Measurements from ENCODE around the gene PDRG1.

The PDRG1 gene

GRCh38 chr20:31903627-31904386, 48.0 kb downstream of the PDRG1 start:
- Histone ChIP-seq H3K27me3 (ENCODE audit: insufficient read depth, low read length) (no peaks in the 10 kb centered on the region), H3K4me1 (ENCODE audit: insufficient read depth, low read length) (no peaks in the 10 kb centered on the region), H3K4me3 (ENCODE audit: low read length) (no peak overlapping the region), H2AFZ (ENCODE audit: low read depth, low read length) (no peak overlapping the region), H3K36me3 (ENCODE audit: insufficient read depth, low read length) (no peaks in the 10 kb centered on the region), H3K9me3 (ENCODE audit: low read length) (no peaks in the 10 kb centered on the region)

GRCh38 chr20:31901615-31902014, 50.2 kb downstream of the PDRG1 start:
- Histone ChIP-seq H3K36me3 (ENCODE audit: insufficient read depth, low read length) (no peaks in the 10 kb centered on the region), H3K9me3 (ENCODE audit: low read length) (no peaks in the 10 kb centered on the region), H3K27me3 (ENCODE audit: insufficient read depth, low read length) (no peaks in the 10 kb centered on the region), H3K4me3 (ENCODE audit: low read length) (no peak overlapping the region), H2AFZ (ENCODE audit: low read depth, low read length) (no peak overlapping the region), H3K4me1 (ENCODE audit: insufficient read depth, low read length) (no peaks in the 10 kb centered on the region)

DNA sequence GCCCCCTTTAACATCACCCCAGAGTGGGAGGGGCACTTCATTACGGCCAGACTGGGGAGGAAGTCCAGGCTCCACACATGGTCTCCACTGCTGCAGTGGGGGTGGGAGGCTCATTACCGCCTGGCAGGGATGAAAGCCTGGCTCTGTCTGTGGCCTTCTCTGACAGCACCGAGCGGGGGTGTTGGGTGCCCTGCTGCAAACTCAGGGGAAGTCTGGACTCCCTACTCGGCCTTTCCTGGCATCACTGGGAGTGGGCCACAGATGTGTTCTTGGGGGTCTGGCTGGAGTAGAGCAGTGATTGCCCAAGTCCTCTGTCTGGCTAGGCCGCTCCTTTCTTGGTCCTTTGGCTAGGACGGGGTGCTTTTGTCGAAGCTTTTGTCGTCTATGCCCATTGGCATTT, 54.3 kb downstream of the PDRG1 start:
- H3K4me1 ChIP-seq (ENCODE audit: insufficient read depth, low read length): no peaks in the 10 kb centered on the region
- no peaks in the 10 kb centered on the region for H3K36me3 ChIP-seq (ENCODE audit: insufficient read depth, low read length)
- H3K4me3 ChIP-seq (ENCODE audit: low read length): no peak overlapping the region
- H2AFZ ChIP-seq (ENCODE audit: low read depth, low read length): no peak overlapping the region
- H3K27me3 ChIP-seq (ENCODE audit: insufficient read depth, low read length): no peaks in the 10 kb centered on the region
- H3K9me3 ChIP-seq (ENCODE audit: low read length): no peaks in the 10 kb centered on the region

GRCh38 chr20:31896049-31896448, 55.8 kb downstream of the PDRG1 start:
- no peak overlapping the region for H3K4me3 ChIP-seq (ENCODE audit: low read length)
- H3K4me1 ChIP-seq (ENCODE audit: insufficient read depth, low read length): no peaks in the 10 kb centered on the region
- H3K9me3 ChIP-seq (ENCODE audit: low read length): no peaks in the 10 kb centered on the region
- no peak overlapping the region for H2AFZ ChIP-seq (ENCODE audit: low read depth, low read length)
- no peaks in the 10 kb centered on the region for H3K27me3 ChIP-seq (ENCODE audit: insufficient read depth, low read length)
- H3K36me3 ChIP-seq (ENCODE audit: insufficient read depth, low read length): no peaks in the 10 kb centered on the region

- Histone ChIP-seq H2AFZ (ENCODE audit: low read depth, low read length) (no peak overlapping the region), H3K36me3 (ENCODE audit: insufficient read depth, low read length) (no peaks in the 10 kb centered on the region), H3K9me3 (ENCODE audit: low read length) (no peaks in the 10 kb centered on the region), H3K4me3 (ENCODE audit: low read length) (no peak overlapping the region), H3K4me1 (ENCODE audit: insufficient read depth, low read length) (no peaks in the 10 kb centered on the region), H3K27me3 (ENCODE audit: insufficient read depth, low read length) (no peaks in the 10 kb centered on the region)
These were observed 56.7 kb downstream of the PDRG1 start for GRCh38 chr20:31894980-31895675.

Measured in neuron (in vitro differentiated cells).